ENCODE measurements around the gene COIL.

Gene COIL

GRCh38 chr17:56903560-56903959, 57.3 kb downstream of the COIL start:
- FAIRE-seq: no peak

DNA sequence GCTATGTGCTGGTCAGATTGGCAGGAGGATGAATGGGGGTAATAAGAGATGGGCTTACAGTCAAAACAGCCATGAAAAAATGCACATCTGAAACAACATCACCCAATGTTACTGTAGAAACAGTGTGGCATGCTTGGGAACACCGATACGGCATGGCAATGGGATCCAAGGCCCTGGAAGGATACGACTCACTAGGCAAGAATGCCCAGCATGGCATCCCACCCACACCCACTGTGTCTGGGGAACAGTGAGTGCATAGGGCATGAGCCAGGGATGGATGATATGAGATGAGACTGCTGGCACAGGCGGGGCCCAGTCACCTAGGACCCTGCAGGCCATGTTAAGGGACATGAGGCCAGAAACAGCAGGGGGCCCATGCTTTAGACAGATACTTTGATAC, 58.5 kb downstream of the COIL start:
- FAIRE-seq: no peak

- no peak for FAIRE-seq
Observed at GRCh38 chr17:56899403-56899802, 61.4 kb downstream of the COIL start.

DNA sequence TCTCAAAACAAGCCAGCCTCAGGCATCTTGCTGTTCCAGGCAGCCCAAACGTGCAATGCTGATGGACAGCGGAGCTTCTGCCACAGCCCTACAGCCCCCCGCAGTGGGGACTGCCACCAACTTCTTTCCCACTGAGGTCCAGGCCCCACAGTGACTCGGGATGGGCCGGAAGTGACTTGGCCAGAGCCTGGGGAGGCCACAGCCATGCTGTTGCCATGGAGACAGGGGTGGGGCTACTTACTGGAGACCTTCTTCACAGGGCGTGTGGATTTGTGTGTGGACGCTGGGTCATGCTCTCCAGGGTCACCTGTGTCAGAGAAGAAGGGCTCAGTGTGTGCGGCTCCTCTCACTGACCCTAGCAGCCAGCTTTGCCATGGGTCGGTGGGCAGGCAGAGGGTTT, 62.0 kb downstream of the COIL start:
- FAIRE-seq: no peak

DNA sequence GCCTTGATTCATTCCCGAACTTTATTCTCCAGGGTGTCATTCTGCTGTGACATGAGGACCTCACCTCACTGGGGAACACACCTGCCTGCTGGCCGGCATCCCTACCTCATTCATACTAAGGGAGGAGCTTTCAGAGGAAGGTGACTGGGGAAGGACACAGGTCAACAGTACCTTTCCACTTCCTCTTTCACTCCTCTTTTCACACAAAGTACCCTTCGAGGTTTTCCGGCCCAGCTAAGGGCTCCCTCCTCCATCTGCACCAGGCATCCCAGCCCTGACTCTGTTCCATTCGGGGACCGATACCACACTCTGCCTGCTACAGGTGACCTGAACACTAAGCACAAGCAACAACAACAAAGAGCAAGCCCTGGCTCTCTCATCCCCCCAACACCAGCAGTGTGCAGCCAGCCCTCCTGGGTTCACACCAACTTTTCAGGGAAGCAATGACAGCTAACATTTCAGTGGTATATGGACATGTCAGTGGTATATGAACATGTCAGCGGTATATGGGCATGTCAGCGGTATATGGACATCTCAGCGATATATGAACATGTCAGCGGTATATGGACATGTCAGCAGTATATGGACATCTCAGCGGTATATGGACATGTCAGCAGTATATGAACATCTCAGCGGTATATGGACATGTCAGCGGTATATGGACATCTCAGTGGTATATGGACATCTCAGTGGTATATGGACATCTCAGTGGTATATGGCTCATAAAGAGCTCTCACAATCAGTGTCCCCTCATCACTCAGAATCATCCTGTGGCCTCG, 63.0 kb downstream of the COIL start:
- no peak for FAIRE-seq

DNA sequence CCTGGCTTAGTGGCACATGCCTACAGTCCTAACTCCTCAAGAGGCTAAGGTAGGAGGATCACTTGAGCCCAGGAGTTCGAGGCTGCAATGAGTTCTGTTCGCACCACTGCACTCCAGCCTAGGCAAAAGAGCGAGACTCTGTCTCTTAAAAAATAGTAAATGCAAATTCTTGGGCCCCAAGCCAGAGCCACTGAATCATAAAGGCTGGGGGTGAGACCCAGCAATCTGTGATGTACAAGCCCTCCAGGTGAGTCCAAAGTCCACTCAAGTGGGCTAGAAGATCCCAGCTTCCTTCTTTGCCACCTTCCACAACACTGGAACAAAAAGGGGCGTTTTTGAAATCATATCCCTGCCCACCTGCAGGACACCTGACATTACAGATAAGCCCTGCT, 63.9 kb downstream of the COIL start:
- no peak for FAIRE-seq

- no peak for FAIRE-seq
Observed at GRCh38 chr17:56896217-56896967, 64.5 kb downstream of the COIL start.

GRCh38 chr17:56894859-56895455, 65.9 kb downstream of the COIL start:
- no peak for FAIRE-seq

- FAIRE-seq: no peak
Observed at GRCh38 chr17:56893503-56893902, 67.3 kb downstream of the COIL start.

DNA sequence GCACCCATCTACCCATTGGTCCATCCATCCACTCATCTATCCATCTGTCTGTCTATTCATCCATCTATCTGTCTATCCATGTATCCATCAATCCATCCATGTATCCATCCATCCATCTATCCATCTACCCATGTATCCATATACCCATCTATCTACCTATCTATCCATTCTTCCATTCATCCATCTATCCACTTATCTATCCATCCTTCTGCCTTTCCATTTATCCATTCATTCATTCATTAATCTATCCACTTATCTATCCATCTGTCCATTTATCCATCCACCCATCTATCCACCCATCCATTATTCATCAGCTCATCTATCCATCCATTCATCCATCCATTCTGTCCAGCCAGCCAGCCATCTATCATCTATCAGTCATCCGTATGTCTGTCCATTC, 68.5 kb downstream of the COIL start:
- no peak for FAIRE-seq

DNA sequence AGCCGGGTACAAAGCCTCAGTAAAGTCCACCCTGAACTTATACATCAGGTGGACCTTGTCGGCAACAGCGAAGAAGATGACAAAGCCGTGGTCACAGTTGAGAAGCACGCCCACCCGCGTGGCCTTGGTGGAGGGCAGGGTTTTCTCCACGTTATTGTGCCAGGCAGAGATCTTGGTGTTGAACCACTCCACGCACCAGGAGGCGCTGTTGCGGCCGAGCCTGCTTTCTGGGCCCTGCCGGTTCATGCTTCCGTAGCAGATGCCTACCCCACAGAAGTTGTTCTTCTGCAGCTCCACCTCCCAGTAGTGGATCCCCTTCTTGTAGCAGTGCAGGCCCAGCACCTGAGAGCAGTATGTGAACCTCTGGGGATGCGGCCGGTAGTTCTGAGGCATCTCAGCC, 69.1 kb downstream of the COIL start:
- no peak for FAIRE-seq

DNA sequence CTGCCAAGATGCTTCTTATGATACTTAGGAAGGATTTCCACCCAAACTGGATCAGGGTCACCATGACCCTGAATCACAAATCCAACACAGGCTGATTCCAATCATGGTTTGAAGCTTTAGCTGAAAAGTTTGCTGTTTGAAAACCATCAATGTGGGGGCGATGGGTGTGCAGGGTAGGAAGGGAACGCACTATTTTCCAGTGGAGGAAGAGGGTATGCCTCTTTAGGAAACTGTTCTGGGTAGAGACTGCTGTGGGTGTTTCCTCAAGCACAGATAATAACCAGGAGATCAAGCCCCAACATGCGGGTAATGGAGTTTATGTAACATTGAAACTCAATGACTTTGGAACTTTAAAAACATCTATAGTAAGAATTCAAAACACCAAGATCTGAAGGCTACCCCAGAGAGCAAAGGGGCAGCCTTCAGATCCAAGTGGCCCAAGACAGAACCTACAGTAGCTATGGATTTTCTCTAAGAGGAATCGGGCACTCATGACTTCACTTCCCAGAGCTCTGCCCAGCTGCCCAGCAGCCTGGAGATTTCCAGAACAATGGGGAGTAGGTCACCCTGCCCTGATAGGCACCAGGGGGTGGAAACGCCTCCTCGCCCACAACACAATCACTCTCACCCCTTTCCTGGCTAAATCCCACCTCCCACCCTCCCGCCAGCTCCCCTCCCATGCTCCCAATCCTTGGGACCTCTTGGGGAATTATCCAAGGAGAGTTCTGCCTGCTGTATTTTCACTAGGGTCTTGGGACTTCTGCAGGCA, 69.8 kb downstream of the COIL start:
- no peak for FAIRE-seq

DNA sequence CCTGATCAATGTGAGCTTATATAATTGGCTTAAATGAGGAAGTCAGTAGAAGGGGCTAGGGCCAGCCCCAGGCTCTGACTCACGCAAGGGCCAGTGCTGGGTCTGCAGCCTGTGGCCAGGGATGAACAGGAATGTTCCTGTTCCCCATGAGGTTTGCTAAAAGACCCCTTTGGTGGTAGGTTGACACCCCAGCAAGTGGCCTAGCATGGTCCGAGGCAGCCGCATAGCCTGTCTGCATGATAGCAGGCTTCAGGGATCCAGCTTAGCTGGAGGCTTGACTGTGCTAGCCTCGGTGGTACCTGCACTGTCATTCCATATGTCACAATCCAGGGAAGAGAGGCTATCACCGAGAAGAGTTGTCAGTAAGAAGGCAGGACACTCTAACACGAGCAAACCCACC, 70.5 kb downstream of the COIL start:
- no peak for FAIRE-seq
